ENCODE measurements around the gene STRN4.
A peak's percentile ranks its signal among the peaks of the same experiment; 100 is the strongest.
"Not testable (repeated sequence)": the region's sequence is repeated elsewhere in the genome, so short reads cannot be mapped to it uniquely, and the experiment has no call there.

The STRN4 gene

DNA sequence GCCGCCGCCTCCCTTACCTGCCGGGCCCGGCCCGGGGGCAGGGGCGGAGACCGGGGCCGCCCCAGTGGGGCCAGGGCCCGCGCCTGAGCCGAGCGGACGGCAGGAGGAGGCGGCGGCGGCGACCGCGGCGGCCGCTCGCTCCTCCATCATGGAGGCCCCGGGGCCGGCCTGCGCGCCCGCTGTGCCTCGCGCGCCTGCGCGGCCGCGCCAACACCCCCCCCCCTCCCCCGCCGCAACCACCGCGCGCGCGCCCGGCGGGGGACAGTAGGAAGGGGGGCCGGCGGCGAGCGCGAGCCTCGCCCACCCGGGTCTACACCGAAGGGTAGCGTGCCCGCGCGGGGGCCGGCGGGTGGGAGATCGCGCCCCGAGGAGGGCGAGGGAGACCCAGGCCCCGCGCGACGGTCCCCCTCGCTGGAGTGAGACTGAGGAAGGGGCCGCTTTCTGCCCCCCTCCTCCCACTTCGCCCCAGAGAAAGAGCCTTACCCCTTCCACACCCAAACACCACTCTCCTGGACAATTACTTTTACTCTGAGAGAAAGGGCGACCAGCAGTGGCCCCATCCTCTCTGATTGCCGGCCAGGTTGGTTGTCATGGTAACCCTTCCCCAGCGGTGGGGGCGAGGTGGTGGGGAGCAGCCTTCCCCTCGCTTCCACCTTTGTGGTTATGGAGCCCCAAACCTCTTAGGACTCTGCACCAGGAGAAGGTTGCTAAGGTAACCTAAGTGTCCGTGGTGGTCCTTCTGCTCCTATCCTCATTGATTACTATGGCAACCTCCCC lies at the start of gene STRN4:
Gene STRN4 (minus strand): TSS at position 170 of the 777 bp plus-strand sequence. CDS start 20 bp downstream, at position 150.
- peak; percentile 70 for DNase-seq

GRCh38 chr19:46791944-46792343 lies 45.7 kb upstream of the STRN4 start:
- no peak for DNase-seq

- no peak for DNase-seq
These were observed 43.1 kb upstream of the STRN4 start for GRCh38 chr19:46789371-46789770.

- no peak for DNase-seq
These were observed 42.7 kb upstream of the STRN4 start for GRCh38 chr19:46788968-46789338.

- peak; percentile 78 for DNase-seq
These were observed 42.2 kb upstream of the STRN4 start, which contains the start of gene SLC1A5 for GRCh38 chr19:46788262-46788967. Gene SLC1A5 (minus strand): TSS chr19:46788594. CDS start chr19:46787965, 629 bp downstream.

- no peak for DNase-seq
These were observed 41.3 kb upstream of the STRN4 start for GRCh38 chr19:46787331-46788261.

DNA sequence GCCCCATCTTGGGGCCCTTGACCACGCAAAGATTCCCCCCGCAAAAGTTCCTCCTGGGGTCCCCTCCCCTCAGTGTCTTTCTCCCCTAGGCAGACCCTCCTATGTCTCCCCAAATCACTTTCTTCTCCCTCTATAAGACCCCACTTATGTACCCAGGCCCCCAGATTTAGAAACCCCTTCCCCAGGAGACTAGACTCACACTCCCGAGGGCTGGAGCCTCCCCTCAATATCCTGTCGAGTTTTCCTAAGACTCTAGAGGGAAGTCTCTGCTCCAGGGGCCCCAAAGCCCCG lies 40.7 kb upstream of the STRN4 start:
- no peak for DNase-seq

GRCh38 chr19:46786236-46787039 lies 40.2 kb upstream of the STRN4 start:
- DNase-seq, result no peak

- no peak for DNase-seq
These were observed 39.7 kb upstream of the STRN4 start for GRCh38 chr19:46785980-46786235.

GRCh38 chr19:46785054-46785979 lies 39.1 kb upstream of the STRN4 start:
- DNase-seq, result no peak

GRCh38 chr19:46784262-46785053 lies 38.2 kb upstream of the STRN4 start:
- DNase-seq, result no peak

- DNase-seq, result no peak
These were observed 37.4 kb upstream of the STRN4 start for GRCh38 chr19:46783670-46784069.

DNA sequence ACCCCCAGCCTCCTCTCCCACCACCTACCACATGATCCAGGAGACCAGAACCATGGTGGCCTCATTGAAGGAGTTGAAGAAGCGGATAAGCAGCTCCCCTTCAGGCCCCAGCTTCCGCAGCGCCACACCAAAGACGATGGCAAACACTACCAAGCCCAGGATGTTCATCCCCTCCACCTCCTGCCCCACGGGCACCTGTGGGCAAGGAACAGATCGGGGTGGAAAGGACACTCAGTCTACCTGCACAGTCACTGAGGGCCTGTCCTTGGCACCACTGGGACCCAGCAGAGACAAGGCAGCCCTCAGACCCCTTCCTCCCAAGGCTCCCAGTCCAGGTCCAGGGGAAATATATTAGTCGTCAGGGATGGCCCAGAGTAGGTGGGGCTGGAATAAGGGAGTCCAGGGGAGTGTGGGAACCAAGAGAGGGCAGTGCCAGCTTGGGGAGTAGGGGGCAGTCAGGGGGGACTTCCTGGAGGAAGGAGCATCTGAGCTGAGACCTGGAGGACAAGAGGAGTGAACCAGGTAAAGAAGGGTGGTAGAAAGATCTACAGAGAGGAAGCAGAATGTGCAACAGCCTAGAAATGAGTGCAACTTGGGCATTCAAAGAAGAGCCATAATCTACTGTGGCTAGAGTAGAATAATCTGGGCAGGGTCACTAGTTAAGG lies 36.2 kb upstream of the STRN4 start:
- DNase-seq, result no peak

DNA sequence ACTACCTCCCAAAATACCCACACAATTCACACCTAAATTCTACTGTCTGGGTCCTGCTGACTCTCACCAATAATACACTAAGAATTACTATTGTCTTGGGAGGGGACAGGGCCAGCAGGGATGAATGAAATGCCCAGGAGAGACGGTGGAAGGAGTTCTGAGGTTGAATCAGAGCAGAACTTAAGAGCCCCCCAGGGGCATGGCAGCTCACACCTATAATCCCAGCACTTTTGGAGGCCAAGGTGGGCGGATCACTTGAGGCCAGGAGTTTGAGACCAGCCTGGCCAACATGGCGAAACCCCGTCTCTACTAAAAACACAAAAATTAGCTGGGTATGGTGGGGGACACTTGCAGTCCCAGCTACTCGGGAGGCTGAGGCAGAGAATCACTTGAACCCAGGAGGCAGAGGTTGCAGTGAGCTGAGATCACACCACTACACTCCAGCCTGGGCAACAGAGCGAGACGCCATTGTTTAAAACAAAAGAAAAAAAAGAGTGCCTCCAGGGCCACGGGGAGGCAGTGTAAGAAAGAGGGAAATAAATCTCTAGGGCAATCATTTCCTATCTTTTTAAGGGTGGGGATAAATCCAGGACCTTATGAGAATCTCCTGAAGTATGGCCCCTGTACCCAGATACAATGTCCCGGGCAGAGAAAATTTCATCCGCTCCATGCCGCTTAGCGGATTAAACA lies 31.9 kb upstream of the STRN4 start:
- DNase-seq, result not testable (repeated sequence)

GRCh38 chr19:46776927-46777911 lies 31.0 kb upstream of the STRN4 start:
- no peak for DNase-seq

DNA sequence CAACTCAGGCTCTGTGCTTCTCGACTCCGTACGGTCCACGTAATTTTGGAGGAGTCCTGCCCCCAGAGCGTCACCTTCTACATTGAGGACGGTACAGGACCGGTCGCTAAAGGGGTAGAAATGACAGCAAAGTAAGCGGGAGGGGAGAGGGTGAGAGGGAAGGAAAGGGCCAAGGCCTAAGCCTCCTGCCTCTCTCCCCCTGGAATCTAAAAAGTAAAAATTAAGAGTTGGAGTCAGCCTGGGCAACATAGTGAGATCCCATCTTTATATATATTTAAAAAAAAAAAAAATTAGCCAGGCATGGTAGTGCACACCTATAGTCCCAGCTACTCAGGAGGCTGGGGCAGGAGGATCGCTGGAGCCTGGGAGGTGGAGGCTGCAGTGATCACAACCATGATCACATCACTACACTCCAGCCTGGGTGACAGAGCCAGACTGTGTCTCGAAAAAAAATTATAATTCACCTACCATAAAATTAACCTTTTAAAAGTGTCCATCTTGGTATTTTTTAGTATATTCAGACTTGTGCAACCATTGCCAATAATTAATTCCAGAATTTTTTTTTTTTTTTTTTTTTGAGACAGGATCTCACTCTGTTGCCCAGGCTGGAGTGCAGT lies 29.5 kb upstream of the STRN4 start:
- DNase-seq, result no peak

GRCh38 chr19:46773018-46773399 lies 26.8 kb upstream of the STRN4 start:
- no peak for DNase-seq
